Transverse colon (tissue), 4 donors: Measurements from ENCODE around the gene DCAF6. TPM values are rescaled to one million over a fixed set of nuclear protein-coding genes. Genes with fewer than 3 reads are reported as not detected.

Source experiments
- DNase-seq: peaks from one replicate; pipeline ENCODE4 v3.0.0-alpha.2; 2019
- H3K27ac ChIP-seq, 4 donors: fragments of 200-600 bp; sonication (generic); 2 replicates each; pipeline ENCODE4 v1.5.1; 2016 to 2018; ENCODE audit warnings: inconsistent platforms in 4 of 4
- H3K27me3 ChIP-seq: fragments of 200-600 bp; sonication (generic); 2 replicates; pipeline ENCODE4 v1.5.1; 2017; ENCODE audit warnings: inconsistent platforms
- H3K36me3 ChIP-seq, 4 donors: fragments of 200-600 bp; sonication (generic); 2 replicates each; pipeline ENCODE4 v1.5.1; 2017 to 2019; ENCODE audit warnings: inconsistent platforms in 4 of 4
- H3K4me1 ChIP-seq, 4 donors: fragments of 200-600 bp; sonication (generic); 2 replicates each; pipeline ENCODE4 v1.5.1; 2017 to 2020; ENCODE audit warnings: inconsistent platforms in 4 of 4
- H3K4me3 ChIP-seq, 4 donors: fragments of 200-600 bp; sonication (generic); 1 replicate in 1 of 4; 2 replicates in 3 of 4; pipeline versions ENCODE4 v1.5.1 to v1.6.1; 2017 to 2019; ENCODE audit warnings: inconsistent platforms in 4 of 4
- H3K9me3 ChIP-seq, 2 donors: fragments of 200-600 bp; sonication (generic); 2 replicates each; pipeline ENCODE4 v1.5.1; 2017 to 2019; ENCODE audit warnings: inconsistent platforms in 2 of 2
- EP300 ChIP-seq: sonication (generic); formaldehyde crosslinking; IDR thresholded peaks from one replicate; pipeline ENCODE4 v1.6.1; 2017; ENCODE audit warnings: antibody characterized with exemption, low read depth
- POLR2A ChIP-seq: fragments of 450-650 bp; IDR thresholded peaks from one replicate; pipeline ENCODE4 v1.6.1; 2016; ENCODE audit warnings: antibody characterized with exemption, mild to moderate bottlenecking, moderate library complexity
- POLR2AphosphoS5 ChIP-seq, 3 donors: sonication (generic); formaldehyde crosslinking; IDR thresholded peaks; one replicate each; pipeline ENCODE4 v1.6.1; 2016; ENCODE audit warnings: antibody characterized with exemption in 3 of 3
- WGBS, 2 donors: methylation state at CpG; one replicate each; pipeline ENCODE4 v1.1.5; 2018; ENCODE audit warnings: low coverage in 1 of 2; 5-methylcytosine and 5-hydroxymethylcytosine counted together
- in situ Hi-C, 4 donors: fragments of 200-750 bp; cut with MboI; loops; one replicate each; pipeline versions ENCODE4 v1.15.0 to v1.15.1; 2017; ENCODE audit warnings: low sequenced_read_pairs in 3 of 4, low pct_ligation_motif_present in 1 of 4, low pct_unique_long_range_greater_than_20kb in 1 of 4
- intact Hi-C: fragments of 100-400 bp; cut with DNase I; formaldehyde crosslinking; loops from one replicate; pipeline ENCODE4 v1.15.1; 2023; ENCODE audit warnings: low total_unique reads
- total RNA-seq, 4 donors: library from RNA; depleted of rRNA; stranded (reverse); fragments of >200 nt; gene quantifications; one replicate each; pipeline ENCODE4 v1.1.0, GENCODE V29; 2016
- TF ChIP-seq, protein P1 (sequence below), 5 experiments: fragments of 200-600 bp in 3 of 5; fragments of 450-650 bp in 2 of 5; sonication (generic) in 3 of 5; IDR thresholded peaks; 1 replicate in 2 of 5; 2 replicates in 3 of 5; pipeline ENCODE4 v1.5.1; 2016 to 2017; ENCODE audit warnings: antibody characterized with exemption in 5 of 5, inconsistent platforms in 3 of 5, mild to moderate bottlenecking in 2 of 5, moderate library complexity in 1 of 5

Gene DCAF6
- total RNA-seq, 4 donors from 2014 or later: 59.5 to 173 (median 93.4) TPM

DNA sequence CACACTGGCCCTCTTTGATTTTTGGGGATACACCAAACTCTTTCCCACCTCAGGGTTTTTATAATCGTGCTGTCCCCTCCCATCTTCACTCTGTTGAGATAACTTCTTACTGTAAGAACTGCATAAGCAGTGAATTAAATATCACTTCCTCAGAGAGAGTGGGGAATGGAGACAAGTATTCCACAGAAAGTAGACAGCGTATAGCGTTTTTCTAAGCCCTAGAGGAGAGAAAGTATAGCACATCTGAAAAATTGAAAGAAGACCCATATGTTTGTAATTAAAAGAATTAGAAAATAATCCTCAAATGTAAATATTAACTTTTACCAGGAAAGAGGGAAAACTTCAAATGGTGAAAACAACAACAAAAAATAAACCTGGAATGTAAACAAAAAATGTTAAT lies 132.9 kb downstream of the DCAF6 start:
- DNase-seq: no peak
- H3K4me3 ChIP-seq: no peak overlapping the region
- H3K9me3 ChIP-seq: no peaks in the 10 kb centered on the region
- TF ChIP-seq POLR2AphosphoS5 (IDR thresholded peaks at IDR 0.05): no peak
- TF ChIP-seq, protein P1, sequence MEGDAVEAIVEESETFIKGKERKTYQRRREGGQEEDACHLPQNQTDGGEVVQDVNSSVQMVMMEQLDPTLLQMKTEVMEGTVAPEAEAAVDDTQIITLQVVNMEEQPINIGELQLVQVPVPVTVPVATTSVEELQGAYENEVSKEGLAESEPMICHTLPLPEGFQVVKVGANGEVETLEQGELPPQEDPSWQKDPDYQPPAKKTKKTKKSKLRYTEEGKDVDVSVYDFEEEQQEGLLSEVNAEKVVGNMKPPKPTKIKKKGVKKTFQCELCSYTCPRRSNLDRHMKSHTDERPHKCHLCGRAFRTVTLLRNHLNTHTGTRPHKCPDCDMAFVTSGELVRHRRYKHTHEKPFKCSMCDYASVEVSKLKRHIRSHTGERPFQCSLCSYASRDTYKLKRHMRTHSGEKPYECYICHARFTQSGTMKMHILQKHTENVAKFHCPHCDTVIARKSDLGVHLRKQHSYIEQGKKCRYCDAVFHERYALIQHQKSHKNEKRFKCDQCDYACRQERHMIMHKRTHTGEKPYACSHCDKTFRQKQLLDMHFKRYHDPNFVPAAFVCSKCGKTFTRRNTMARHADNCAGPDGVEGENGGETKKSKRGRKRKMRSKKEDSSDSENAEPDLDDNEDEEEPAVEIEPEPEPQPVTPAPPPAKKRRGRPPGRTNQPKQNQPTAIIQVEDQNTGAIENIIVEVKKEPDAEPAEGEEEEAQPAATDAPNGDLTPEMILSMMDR (IDR thresholded peaks at IDR 0.05): no peak
- no peak for TF ChIP-seq EP300
- WGBS, 2 donors: 83 to 84% methylated on average over 3 of the region's 3 CpGs
- intact Hi-C loops: no loop called here
- in situ Hi-C loops: no loop called here
- H3K27me3 ChIP-seq: no peaks in the 10 kb centered on the region
- peaks cover 0 to 86% (median 32%) of the 10 kb centered on the region in 4 donors for H3K36me3 ChIP-seq
- H3K27ac ChIP-seq: no peak overlapping the region
- no peaks in the 10 kb centered on the region for H3K4me1 ChIP-seq

DNA sequence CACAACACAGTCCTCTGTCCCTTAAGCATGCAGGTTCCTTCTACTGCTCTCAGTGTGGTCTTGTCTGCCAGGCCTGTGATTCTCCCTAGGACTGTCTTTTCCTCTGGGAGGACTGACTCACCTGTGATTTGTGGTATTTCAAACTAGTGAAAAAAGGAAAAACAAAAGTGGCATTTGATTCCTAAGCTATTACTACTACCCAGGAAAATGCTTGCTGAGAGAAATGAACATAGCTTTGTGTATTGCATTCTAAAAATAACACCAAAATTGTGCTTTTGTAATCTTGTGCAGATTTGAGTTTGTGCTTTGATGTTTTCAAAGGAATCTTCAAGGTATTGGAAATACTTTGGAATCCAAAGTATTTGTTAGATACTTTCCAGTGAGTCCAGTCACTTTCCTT lies 143.3 kb downstream of the DCAF6 start:
- intact Hi-C loops: no loop called here
- H3K4me3 ChIP-seq: no peak overlapping the region
- peaks cover 0 to 21% (median under 1%) of the 10 kb centered on the region in 4 donors for H3K36me3 ChIP-seq
- in situ Hi-C loops: no loop called here
- TF ChIP-seq POLR2A (no peak), POLR2AphosphoS5 (IDR thresholded peaks at IDR 0.05) (no peak), EP300 (no peak)
- TF ChIP-seq, protein P1 (IDR thresholded peaks at IDR 0.05): no peak
- no peaks in the 10 kb centered on the region for H3K27me3 ChIP-seq
- no peaks in the 10 kb centered on the region for H3K9me3 ChIP-seq
- no peak for DNase-seq
- H3K4me1 ChIP-seq: peaks cover 0 to 2% (median under 1%) of the 10 kb centered on the region in 4 donors
- no peak overlapping the region for H3K27ac ChIP-seq

DNA sequence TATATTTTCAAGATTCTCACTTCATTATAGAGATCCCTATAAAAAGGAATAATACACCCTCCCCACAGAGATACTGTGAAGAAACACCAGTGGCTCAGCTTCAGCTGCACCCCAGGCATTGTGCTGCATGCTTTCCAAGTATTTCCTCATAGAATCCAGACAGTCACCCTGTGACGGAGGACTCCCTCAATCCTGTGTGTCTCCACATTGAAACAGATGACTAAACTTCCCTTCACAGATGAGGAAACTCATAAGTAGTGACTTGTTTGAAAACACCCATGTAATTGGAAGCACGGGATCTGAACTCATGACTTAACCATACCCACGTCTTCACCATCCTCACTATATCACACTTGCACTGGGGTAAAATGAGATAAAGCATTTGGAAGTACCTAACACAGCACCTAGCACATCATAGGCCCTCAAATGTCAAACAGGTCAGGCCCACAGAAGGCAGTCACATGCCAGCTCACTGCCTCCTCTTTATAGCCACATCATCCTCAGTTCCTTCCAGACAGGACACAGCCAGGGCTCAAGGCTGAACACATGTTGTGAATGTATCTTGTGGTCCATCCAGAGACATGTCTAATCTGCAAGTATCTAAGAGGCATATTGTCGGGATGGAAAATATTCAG lies 145.0 kb downstream of the DCAF6 start:
- intact Hi-C loops (no loop called here), in situ Hi-C loops (no loop called here)
- Histone ChIP-seq H3K27me3 (no peaks in the 10 kb centered on the region), H3K36me3 (peaks cover 0 to 6% (median 0%) of the 10 kb centered on the region in 4 donors), H3K4me3 (no peak overlapping the region), H3K9me3 (no peaks in the 10 kb centered on the region), H3K4me1 (peaks cover 5 to 19% (median 14%) of the 10 kb centered on the region in 4 donors), H3K27ac (peak overlapping the region in 3 of 4 donors; percentile 5 to 49 (median 16))
- WGBS, 2 donors: 76 to 83% methylated on average over 1 to 4 of the region's 4 CpGs
- DNase-seq: no peak
- TF ChIP-seq EP300: no peak
- no peak for TF ChIP-seq POLR2A
- TF ChIP-seq, protein P1 (IDR thresholded peaks at IDR 0.05): no peak
- no peak for TF ChIP-seq POLR2AphosphoS5 (IDR thresholded peaks at IDR 0.05)

DNA sequence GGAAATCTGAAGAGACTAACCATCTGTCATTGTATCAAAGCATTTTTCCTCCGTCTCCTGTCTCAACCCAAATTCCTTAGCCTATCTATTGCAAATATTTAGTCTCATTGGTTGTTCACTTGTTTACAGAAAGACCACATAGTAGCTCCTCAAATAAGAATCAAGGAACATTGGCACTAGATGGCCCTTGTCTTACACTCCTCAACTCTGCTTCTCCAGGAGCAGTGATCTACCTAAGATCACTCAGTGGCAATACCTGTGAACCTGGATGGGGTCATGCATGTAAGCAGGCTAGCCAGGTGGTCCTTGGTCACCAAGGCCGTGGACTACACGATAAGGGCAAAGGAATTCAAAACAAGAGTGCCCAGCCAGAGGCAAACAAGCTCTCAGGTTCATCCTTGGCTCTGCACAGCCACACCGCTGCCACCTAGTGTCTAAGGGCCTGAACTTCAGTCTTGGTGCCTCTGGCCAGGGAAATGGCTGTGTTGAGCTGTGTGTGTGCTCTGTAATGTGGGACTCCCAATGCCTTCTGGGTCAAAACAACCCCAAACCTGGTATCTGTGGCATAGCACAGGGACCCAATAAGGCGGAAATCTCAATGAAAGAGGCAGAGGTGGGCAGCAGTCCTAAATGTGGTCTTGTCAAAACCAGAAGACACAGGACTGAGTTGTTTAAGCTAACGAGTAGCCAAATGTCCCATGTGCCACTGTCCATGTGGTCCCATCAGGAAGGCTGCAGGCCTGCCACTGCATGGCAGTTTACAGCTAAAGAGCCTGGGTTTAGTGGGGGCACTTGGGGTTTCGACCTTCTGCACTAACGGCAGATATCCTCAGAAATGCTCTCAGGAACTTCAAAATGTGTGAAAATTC lies 145.8 kb downstream of the DCAF6 start:
- TF ChIP-seq, protein P1 (IDR thresholded peaks at IDR 0.05): peak; percentile 76 to 86 (median 83)
- TF ChIP-seq EP300: no peak
- H3K4me3 ChIP-seq: no peak overlapping the region
- 58 to 100% methylated on average over 2 to 7 of the region's 8 CpGs for WGBS, 2 donors
- intact Hi-C loops: no loop called here
- H3K27me3 ChIP-seq: no peaks in the 10 kb centered on the region
- no peaks in the 10 kb centered on the region for H3K36me3 ChIP-seq
- no peaks in the 10 kb centered on the region for H3K9me3 ChIP-seq
- peak overlapping the region in 3 of 4 donors; percentile 5 to 49 (median 16) for H3K27ac ChIP-seq
- peak; percentile 72 for DNase-seq
- in situ Hi-C loops: no loop called here
- peaks cover 5 to 25% (median 14%) of the 10 kb centered on the region in 4 donors for H3K4me1 ChIP-seq
